Mesendoderm (in vitro differentiated cells): ENCODE results near the gene PDCD1.

ENCODE experiments used
- DNase-seq: peaks from one replicate; pipeline ENCODE4 v3.0.0; 2013
- H2AK5ac ChIP-seq: 2 replicates; pipeline ENCODE4 v1.6.1; 2013; ENCODE audit warnings: low read length, inconsistent platforms
- H2BK120ac ChIP-seq: 2 replicates; pipeline ENCODE4 v1.6.1; 2013; ENCODE audit warnings: low read depth, mild to moderate bottlenecking, low read length, moderate library complexity, mixed read lengths
- H2BK15ac ChIP-seq: replicated peaks from 2 replicates; pipeline ENCODE4 v1.6.1; 2013; ENCODE audit warnings: low read depth, mild to moderate bottlenecking, moderate library complexity
- H2BK5ac ChIP-seq: 2 replicates; pipeline ENCODE4 v1.6.1; 2013; ENCODE audit warnings: low read length, inconsistent platforms
- H3K18ac ChIP-seq: 2 replicates; pipeline ENCODE4 v1.6.1; 2013; ENCODE audit warnings: mild to moderate bottlenecking, low read length, mixed read lengths
- H3K23ac ChIP-seq: one replicate; pipeline ENCODE4 v1.6.1; 2013; ENCODE audit warnings: low read length
- H3K27ac ChIP-seq: 2 replicates; pipeline ENCODE4 v1.5.1; 2013; ENCODE audit warnings: low read depth, mild to moderate bottlenecking, inconsistent platforms, low read length, moderate library complexity
- H3K27me3 ChIP-seq: 2 replicates; pipeline ENCODE4 v1.6.1; 2013; ENCODE audit warnings: low read length, control low read depth, mild to moderate bottlenecking, inconsistent platforms; ENCODE audit not compliant: insufficient read depth, poor library complexity
- H3K36me3 ChIP-seq: 2 replicates; pipeline ENCODE4 v1.6.1; 2013; ENCODE audit warnings: low read length, inconsistent platforms; ENCODE audit not compliant: control insufficient read depth, insufficient read depth
- H3K4ac ChIP-seq: one replicate; pipeline ENCODE4 v1.6.1; 2013; ENCODE audit warnings: low read depth, mild to moderate bottlenecking, low read length, moderate library complexity
- H3K4me1 ChIP-seq: 2 replicates; pipeline ENCODE4 v1.6.1; 2013; ENCODE audit warnings: low read depth, low read length, inconsistent platforms; ENCODE audit not compliant: control insufficient read depth
- H3K4me2 ChIP-seq: 2 replicates; pipeline ENCODE4 v1.6.1; 2013; ENCODE audit warnings: low read length
- H3K4me3 ChIP-seq: 2 replicates; pipeline ENCODE4 v1.5.1; 2013; ENCODE audit warnings: mild to moderate bottlenecking, low read length
- H3K56ac ChIP-seq: one replicate; pipeline ENCODE4 v1.6.1; 2013; ENCODE audit warnings: low read length
- H3K79me1 ChIP-seq: 2 replicates; pipeline ENCODE4 v1.6.1; 2013; ENCODE audit warnings: low read length, inconsistent platforms
- H3K79me2 ChIP-seq: 2 replicates; pipeline ENCODE4 v1.6.1; 2013; ENCODE audit warnings: mild to moderate bottlenecking, low read length; ENCODE audit not compliant: control insufficient read depth, insufficient read depth
- H3K9ac ChIP-seq: 2 replicates; pipeline ENCODE4 v1.6.1; 2013; ENCODE audit warnings: low read length, inconsistent platforms
- H4K5ac ChIP-seq: one replicate; pipeline ENCODE4 v1.6.1; 2013; ENCODE audit warnings: low read length
- H4K8ac ChIP-seq: one replicate; pipeline ENCODE4 v1.6.1; 2013; ENCODE audit warnings: low read depth, mild to moderate bottlenecking, control low read depth, low read length, moderate library complexity
- WGBS: extraction: QIAGEN DNeasy Blood & Tissue Kit; methylation state at CpG from one replicate; pipeline ENCODE4 v1.1.7; 2013; ENCODE audit warnings: low lambda C conversion rate, missing lambda C conversion rate; ENCODE audit not compliant: insufficient coverage; ENCODE audit errors: extremely low coverage; 5-methylcytosine and 5-hydroxymethylcytosine counted together

PDCD1 gene

GRCh38 chr2:241811952-241812729 is 46.6 kb downstream of the PDCD1 start:
- peaks cover 3% of the 10 kb centered on the region for H3K4me1 ChIP-seq
- H4K8ac ChIP-seq: no peak overlapping the region
- no peaks in the 10 kb centered on the region for H3K27me3 ChIP-seq
- no peak overlapping the region for H3K9ac ChIP-seq
- no peak overlapping the region for H3K23ac ChIP-seq
- no peak overlapping the region for H2BK15ac ChIP-seq
- no peak overlapping the region for H2BK120ac ChIP-seq
- no peak overlapping the region for H3K4me2 ChIP-seq
- no peak overlapping the region for H2AK5ac ChIP-seq
- WGBS: no CpG with 5 or more reads among the region's 20 CpGs
- no peak overlapping the region for H3K18ac ChIP-seq
- H2BK5ac ChIP-seq: no peak overlapping the region
- no peak overlapping the region for H3K27ac ChIP-seq
- H3K79me2 ChIP-seq: no peaks in the 10 kb centered on the region
- H3K79me1 ChIP-seq: no peaks in the 10 kb centered on the region
- H3K4me3 ChIP-seq: no peak overlapping the region
- DNase-seq: no peak
- no peak overlapping the region for H3K4ac ChIP-seq
- H4K5ac ChIP-seq: no peak overlapping the region
- H3K36me3 ChIP-seq: no peaks in the 10 kb centered on the region
- no peak overlapping the region for H3K56ac ChIP-seq

- no peak overlapping the region for H3K56ac ChIP-seq
These were observed 47.3 kb downstream of the PDCD1 start for GRCh38 chr2:241811201-241811951.

GRCh38 chr2:241810307-241811200 is 48.1 kb downstream of the PDCD1 start:
- DNase-seq: no peak
- Histone ChIP-seq H2BK5ac (no peak overlapping the region), H4K5ac (no peak overlapping the region), H4K8ac (no peak overlapping the region), H3K79me2 (no peaks in the 10 kb centered on the region), H2BK120ac (no peak overlapping the region), H3K18ac (no peak overlapping the region), H2BK15ac (no peak overlapping the region), H3K27ac (no peak overlapping the region), H3K27me3 (no peaks in the 10 kb centered on the region), H2AK5ac (no peak overlapping the region), H3K56ac (no peak overlapping the region), H3K9ac (no peak overlapping the region), H3K23ac (no peak overlapping the region), H3K4ac (no peak overlapping the region), H3K4me1 (peaks cover 3% of the 10 kb centered on the region), H3K36me3 (no peaks in the 10 kb centered on the region), H3K79me1 (no peaks in the 10 kb centered on the region), H3K4me3 (no peak overlapping the region), H3K4me2 (no peak overlapping the region)
- no CpG with 5 or more reads among the region's 28 CpGs for WGBS

More at GRCh38 chr2:241811201-241811951, 47.3 kb downstream of the PDCD1 start:
- no peak overlapping the region for H2BK5ac ChIP-seq
- no peaks in the 10 kb centered on the region for H3K36me3 ChIP-seq
- no peaks in the 10 kb centered on the region for H3K79me2 ChIP-seq
- H2AK5ac ChIP-seq: no peak overlapping the region
- no peak overlapping the region for H3K23ac ChIP-seq
- H3K27me3 ChIP-seq: no peaks in the 10 kb centered on the region
- no CpG with 5 or more reads among the region's 27 CpGs for WGBS
- no peak overlapping the region for H3K18ac ChIP-seq
- H3K79me1 ChIP-seq: no peaks in the 10 kb centered on the region
- no peak overlapping the region for H3K27ac ChIP-seq
- H3K9ac ChIP-seq: no peak overlapping the region
- no peak for DNase-seq
- no peak overlapping the region for H4K5ac ChIP-seq
- H3K4me1 ChIP-seq: peaks cover 3% of the 10 kb centered on the region
- no peak overlapping the region for H2BK15ac ChIP-seq
- no peak overlapping the region for H3K4me3 ChIP-seq
- H4K8ac ChIP-seq: no peak overlapping the region
- no peak overlapping the region for H3K4ac ChIP-seq
- no peak overlapping the region for H3K4me2 ChIP-seq
- H2BK120ac ChIP-seq: no peak overlapping the region

- H3K23ac ChIP-seq: no peak overlapping the region
- H3K27ac ChIP-seq: no peak overlapping the region
- no peak overlapping the region for H3K56ac ChIP-seq
- no peak overlapping the region for H2BK15ac ChIP-seq
- no peak overlapping the region for H3K18ac ChIP-seq
- no peaks in the 10 kb centered on the region for H3K79me2 ChIP-seq
- H2BK5ac ChIP-seq: no peak overlapping the region
- H3K79me1 ChIP-seq: no peaks in the 10 kb centered on the region
- H3K4me3 ChIP-seq: no peak overlapping the region
- no peak overlapping the region for H3K4me2 ChIP-seq
- no peak overlapping the region for H3K9ac ChIP-seq
- no peak overlapping the region for H2BK120ac ChIP-seq
- no peaks in the 10 kb centered on the region for H3K36me3 ChIP-seq
- H4K8ac ChIP-seq: no peak overlapping the region
- H4K5ac ChIP-seq: no peak overlapping the region
- H3K4me1 ChIP-seq: peaks cover 6% of the 10 kb centered on the region
- H3K4ac ChIP-seq: no peak overlapping the region
- no peak for DNase-seq
- no peaks in the 10 kb centered on the region for H3K27me3 ChIP-seq
- no CpG with 5 or more reads among the region's 29 CpGs for WGBS
- H2AK5ac ChIP-seq: no peak overlapping the region
These were observed 49.0 kb downstream of the PDCD1 start for GRCh38 chr2:241809383-241810306.
